MCF 10A (cell line): Measurements from ENCODE around the gene KDM3A. TPM values are rescaled to one million over a fixed set of nuclear protein-coding genes. Genes with fewer than 3 reads are reported as not detected.

ENCODE experiments used
- BruUV-seq: library from RNA; stranded (reverse); fragments of 400-500 nt; replicated peaks from 2 replicates; lab custom pipeline; 2021; lab: Mats Ljungman, UMichigan
- CTCF ChIA-PET: fragments of 300-600 bp; sonication (Branson Sonifier 250); formaldehyde crosslinking; extraction: SDS; loops from one replicate; lab custom pipeline; 2021; ENCODE audit warnings: antibody characterized with exemption, inconsistent platforms; lab: Yijun Ruan, JAX
- POLR2A ChIA-PET: fragments of 300-600, 350-650 bp; sonication (Branson Sonifier 250); formaldehyde crosslinking; extraction: SDS; loops from one replicate; lab custom pipeline; 2020; ENCODE audit warnings: antibody characterized with exemption, inconsistent platforms; lab: Yijun Ruan, JAX
- DNase-seq: peaks from one replicate; pipeline ENCODE4 v3.0.0-alpha.2; 2018; ENCODE audit not compliant: unreplicated experiment
- H3K27ac Mint-ChIP-seq: one replicate; pipeline ENCODE4 v1.8.0; 2022; ENCODE audit warnings: mild to moderate bottlenecking, low read depth, mixed read lengths; ENCODE audit not compliant: unreplicated experiment
- H3K27me3 Mint-ChIP-seq: one replicate; pipeline ENCODE4 v1.8.0; 2022; ENCODE audit warnings: mixed read lengths; ENCODE audit not compliant: insufficient read depth, unreplicated experiment
- H3K36me3 Mint-ChIP-seq: one replicate; pipeline ENCODE4 v1.8.0; 2022; ENCODE audit warnings: mild to moderate bottlenecking, moderate library complexity, mixed read lengths; ENCODE audit not compliant: insufficient read depth, unreplicated experiment
- H3K4me1 Mint-ChIP-seq: one replicate; pipeline ENCODE4 v1.8.0; 2022; ENCODE audit warnings: mixed read lengths; ENCODE audit not compliant: insufficient read depth, unreplicated experiment
- H3K4me3 Mint-ChIP-seq: one replicate; pipeline ENCODE4 v1.8.0; 2022; ENCODE audit warnings: mild to moderate bottlenecking, moderate library complexity, mixed read lengths; ENCODE audit not compliant: unreplicated experiment
- H3K9me3 Mint-ChIP-seq: one replicate; pipeline ENCODE4 v1.8.0; 2022; ENCODE audit warnings: mixed read lengths; ENCODE audit not compliant: unreplicated experiment
- CTCF ChIP-seq: fragments of 200-600 bp; IDR thresholded peaks from one replicate; pipeline ENCODE4 v1.8.0; 2022; ENCODE audit warnings: antibody characterized with exemption, mild to moderate bottlenecking; ENCODE audit not compliant: unreplicated experiment
- intact Hi-C: fragments of 100-400 bp; cut with micrococcal nuclease; formaldehyde crosslinking; loops from 2 replicates; pipeline ENCODE4 v1.14.1; 2022
- total RNA-seq: library from RNA; stranded (reverse); gene quantifications from 2 replicates; pipeline ENCODE4 v1.2.3, GENCODE V29; 2022

Gene KDM3A
- total RNA-seq, 1 experiment from 2014 or later, result 21.1 TPM

- intact Hi-C loops, result no loop called here
- Mint-ChIP-seq H3K27me3 (no peaks in the 10 kb centered on the region), H3K9me3 (peaks cover 14% of the 10 kb centered on the region), H3K4me3 (no peak overlapping the region), H3K27ac (no peak overlapping the region), H3K4me1 (no peaks in the 10 kb centered on the region), H3K36me3 (peaks cover 6% of the 10 kb centered on the region)
- ChIA-PET POLR2A (interaction anchor here (0.6 kb wide), 1 partner anchor 19 kb away, joined by 3 read pairs; no protein-coding TSS in a partner anchor), CTCF (no interaction called here)
- BruUV-seq, result no TSS peak
- no peak for TF ChIP-seq CTCF
- DNase-seq, result no peak
Observed at GRCh38 chr2:86533589-86533988, 92.4 kb downstream of the KDM3A start.

GRCh38 chr2:86541334-86541733 is 100.2 kb downstream of the KDM3A start:
- ChIA-PET CTCF (no interaction called here), POLR2A (interaction anchor here (1.2 to 2.3 kb wide), 3 partner anchors 12 to 81 kb away, joined by 3 to 6 read pairs (median 4); no protein-coding TSS in a partner anchor)
- Mint-ChIP-seq H3K4me3 (no peak overlapping the region), H3K27ac (no peak overlapping the region), H3K36me3 (peaks cover 12% of the 10 kb centered on the region), H3K4me1 (no peaks in the 10 kb centered on the region), H3K9me3 (peaks cover 12% of the 10 kb centered on the region), H3K27me3 (no peaks in the 10 kb centered on the region)
- intact Hi-C loops, result no loop called here
- no peak for DNase-seq
- no TSS peak for BruUV-seq
- TF ChIP-seq CTCF, result no peak

Other genes with a start within 250 kb of the KDM3A start
- 84.6 and 114 TPM in 2 replicates for gene IMMT, start 245.9 kb upstream of the KDM3A start, total RNA-seq
- gene MRPL35, start 241.9 kb upstream of the KDM3A start, total RNA-seq, result 36.4 and 44.8 TPM in 2 replicates
- gene REEP1, start 103.7 kb upstream of the KDM3A start, total RNA-seq, result 0.32 TPM in 1 of 2 replicates, not detected in the other
- 123 and 131 TPM in 2 replicates for gene CHMP3, start 122.1 kb downstream of the KDM3A start, total RNA-seq
- 12.4 and 18.4 TPM in 2 replicates for gene RNF103, start 182.5 kb downstream of the KDM3A start, total RNA-seq